Renal pelvis (tissue), 4 donors: ENCODE measurements around the gene MFSD8. TPM values are rescaled to one million over a fixed set of nuclear protein-coding genes. Genes with fewer than 3 reads are reported as not detected.
"Not testable (repeated sequence)": the region's sequence is repeated elsewhere in the genome, so short reads cannot be mapped to it uniquely, and the experiment has no call there.

Source experiments
- DNase-seq: peaks from one replicate; pipeline ENCODE4 v3.0.0-alpha.2; 2013
- polyA plus RNA-seq, 3 donors: library from polyadenylated mRNA; unstranded; fragments of 120-200 nt; gene quantifications; one replicate each; pipeline ENCODE4 v1.2.1, GENCODE V29; 2013; ENCODE audit not compliant: insufficient read length in 3 of 3

Gene MFSD8
- polyA plus RNA-seq, 3 donors, result 16.0 to 31.5 (median 28.1) TPM

DNA sequence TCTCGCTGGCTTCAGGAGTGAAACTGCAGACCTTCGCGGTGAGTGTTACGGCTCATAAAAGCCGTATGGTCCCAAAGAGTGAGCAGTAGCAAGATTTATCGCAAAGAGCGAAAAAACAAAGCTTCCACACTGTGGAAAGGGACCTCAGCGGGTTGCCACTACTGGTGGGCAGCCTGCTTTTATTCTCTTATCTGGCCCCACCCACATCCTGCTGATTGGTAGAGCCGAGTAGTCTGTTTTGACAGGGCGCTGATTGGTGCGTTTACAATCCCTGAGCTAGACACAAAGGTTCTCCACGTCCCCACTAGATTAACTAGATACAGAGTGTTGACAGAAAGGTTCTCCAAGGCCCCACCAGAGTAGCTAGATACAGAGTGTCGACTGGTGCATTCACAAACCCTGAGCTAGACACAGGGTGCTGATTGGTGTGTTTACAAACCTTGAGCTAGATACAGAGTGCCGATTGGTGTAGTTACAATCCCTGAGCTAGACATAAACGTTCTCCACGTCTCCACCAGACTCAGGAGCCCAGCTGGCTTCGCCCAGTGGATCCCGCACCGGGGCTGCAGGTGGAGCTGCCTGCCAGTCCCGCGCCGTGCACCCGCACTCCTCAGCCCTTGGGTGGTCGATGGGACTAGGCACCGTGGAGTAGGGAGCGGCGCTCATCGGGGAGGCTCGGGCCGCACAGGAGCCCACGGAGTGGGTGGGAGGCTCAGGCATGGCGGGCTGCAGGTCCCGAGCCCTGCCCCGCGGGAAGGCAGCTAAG lies 1.2 kb downstream of the MFSD8 start:
- DNase-seq, result not testable (repeated sequence)

DNA sequence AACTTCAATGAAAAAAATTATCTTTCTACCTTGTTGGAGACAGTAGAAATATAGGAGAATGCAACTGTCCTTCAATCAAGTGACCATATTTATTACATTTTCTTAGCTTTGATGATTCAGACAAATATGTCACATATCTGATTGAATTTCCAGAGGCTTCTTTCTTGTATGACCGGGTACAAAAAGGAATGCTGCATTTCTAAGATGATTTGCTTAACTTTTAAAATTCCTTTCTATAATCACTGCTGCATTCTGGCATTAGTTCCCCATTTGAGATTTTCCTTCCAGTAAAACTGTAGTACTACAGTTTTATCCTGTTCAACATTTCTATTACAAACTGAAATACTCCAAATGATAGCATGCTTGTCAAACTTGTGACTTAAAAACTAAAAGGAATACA lies 5.2 kb downstream of the MFSD8 start:
- no peak for DNase-seq

DNA sequence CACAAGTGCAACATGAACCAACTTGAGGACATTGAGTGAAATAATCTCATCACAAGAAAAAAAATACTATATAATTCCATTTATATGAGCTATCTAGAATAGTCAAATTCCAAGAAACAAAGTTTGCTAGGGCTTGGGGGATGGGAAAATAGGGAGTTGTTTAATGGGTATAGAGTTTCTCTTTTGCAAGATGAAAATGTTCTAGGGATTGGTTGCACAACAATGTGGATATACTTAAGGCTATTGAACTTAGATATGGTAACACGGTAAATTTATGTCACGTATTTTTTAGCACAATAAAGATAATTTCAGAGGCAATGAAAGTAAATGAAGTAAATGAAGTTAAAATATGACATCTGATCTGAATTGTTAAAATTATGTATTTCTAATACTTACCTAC lies 7.9 kb downstream of the MFSD8 start:
- DNase-seq, result no peak

DNA sequence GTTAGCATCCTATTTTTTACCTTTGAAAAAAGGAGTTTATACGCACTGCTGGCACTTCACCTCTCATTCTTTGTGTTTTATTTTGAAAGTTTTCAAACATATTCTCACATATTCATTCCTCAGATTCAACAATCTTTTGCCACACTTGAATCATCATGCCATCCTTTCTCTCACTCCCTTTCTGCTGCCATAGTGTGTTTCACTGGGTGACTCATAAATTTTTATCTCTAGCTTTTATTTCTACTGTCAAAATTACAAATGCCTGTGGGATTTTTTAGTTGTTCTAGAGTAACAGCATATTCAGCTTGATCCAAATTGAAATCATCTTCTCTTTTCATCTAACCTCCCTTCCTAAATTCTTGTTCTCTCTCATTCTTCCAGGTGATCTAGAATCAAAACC lies 28.0 kb downstream of the MFSD8 start:
- DNase-seq, result no peak

DNA sequence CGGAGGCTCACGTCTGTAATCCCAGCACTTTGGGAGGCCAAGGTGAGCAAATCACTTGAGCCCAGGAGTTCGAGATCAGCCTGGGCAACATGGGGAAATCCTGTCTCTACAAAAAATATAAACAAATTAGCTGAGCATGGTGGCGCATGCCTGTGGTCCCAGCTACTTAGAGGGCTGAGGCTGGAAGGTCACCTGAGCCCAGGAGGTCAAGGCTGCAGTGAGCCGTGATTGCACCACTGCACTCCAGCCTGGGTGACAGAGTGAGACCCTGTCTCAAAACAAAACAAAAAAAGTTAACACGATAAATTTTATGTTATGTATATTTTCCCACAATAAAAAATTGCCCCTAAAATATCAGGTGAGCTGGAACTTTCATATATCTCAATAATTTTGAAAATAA lies 33.1 kb downstream of the MFSD8 start:
- not testable (repeated sequence) for DNase-seq

DNA sequence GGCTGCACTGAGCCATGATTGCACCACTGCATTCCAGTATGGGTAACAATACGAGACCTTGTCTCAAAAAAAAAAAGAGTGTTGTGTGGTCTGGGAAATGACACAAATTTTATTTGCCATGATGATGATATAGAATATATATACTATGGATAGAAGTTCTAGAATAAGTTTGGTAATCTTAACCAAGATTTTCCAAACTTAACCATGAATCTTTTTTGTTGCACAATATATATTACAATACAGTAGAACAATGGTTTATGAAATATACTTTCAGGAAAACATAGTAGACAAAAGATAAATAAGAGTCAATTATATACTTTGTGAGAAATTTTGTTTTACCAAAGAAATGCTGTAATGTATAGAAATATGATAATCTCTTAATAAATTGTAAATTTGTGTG lies 34.8 kb downstream of the MFSD8 start:
- DNase-seq, result no peak

DNA sequence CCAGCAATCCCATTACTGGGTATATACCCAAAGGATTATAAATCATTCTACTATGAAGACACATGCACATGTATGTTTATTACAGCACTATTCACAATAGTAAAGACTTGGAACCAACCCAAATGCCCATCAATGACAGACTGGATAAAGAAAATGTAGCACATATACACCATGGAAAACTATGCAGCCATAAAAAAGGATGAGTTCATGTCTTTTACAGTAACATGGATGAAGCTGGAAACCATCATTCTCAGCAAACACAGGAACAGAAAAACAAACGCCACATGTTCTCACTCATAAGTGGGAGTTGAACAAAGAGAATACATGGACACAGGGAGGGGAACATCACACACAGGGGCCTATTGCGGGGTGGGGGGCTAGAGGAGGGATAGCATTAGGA lies 39.3 kb downstream of the MFSD8 start:
- DNase-seq, result not testable (repeated sequence)

DNA sequence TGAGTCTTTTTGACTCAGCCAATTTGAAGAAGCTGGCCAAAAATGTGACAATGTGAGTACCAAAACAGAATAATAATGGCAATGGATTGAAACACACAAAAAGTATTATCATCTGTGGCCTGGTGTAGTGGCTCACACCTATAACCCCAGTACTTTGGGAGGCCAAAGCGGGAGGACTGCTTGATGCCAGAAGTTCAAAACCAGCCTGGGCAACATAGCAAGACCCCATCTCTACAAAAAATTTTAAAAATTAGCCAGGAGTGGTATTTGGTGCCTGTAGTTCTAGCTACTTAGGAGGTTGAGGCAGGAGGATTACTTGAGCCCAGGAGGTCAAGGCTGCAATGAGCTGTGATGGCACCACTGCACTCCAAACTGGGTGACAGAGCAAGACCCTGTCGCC lies 42.7 kb downstream of the MFSD8 start:
- DNase-seq, result no peak

DNA sequence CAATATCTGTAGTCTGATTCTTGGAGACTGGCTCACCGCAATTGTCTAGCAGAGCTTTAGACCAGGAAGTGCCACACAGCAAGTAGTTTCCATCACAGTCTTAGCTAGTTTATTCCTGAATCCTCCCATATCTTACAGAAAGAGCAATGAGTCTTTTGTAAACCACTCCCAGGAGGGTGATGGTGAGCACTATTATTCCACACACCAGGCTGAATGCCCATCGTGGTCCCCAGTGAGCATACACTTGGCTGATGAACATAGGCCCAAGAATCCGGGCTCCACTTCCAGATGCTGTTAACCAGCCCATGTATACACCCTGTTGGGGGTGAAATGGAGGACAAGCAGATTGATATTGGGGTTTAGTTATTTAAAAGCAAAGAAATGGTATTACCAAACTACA lies 44.5 kb downstream of the MFSD8 start:
- no peak for DNase-seq

DNA sequence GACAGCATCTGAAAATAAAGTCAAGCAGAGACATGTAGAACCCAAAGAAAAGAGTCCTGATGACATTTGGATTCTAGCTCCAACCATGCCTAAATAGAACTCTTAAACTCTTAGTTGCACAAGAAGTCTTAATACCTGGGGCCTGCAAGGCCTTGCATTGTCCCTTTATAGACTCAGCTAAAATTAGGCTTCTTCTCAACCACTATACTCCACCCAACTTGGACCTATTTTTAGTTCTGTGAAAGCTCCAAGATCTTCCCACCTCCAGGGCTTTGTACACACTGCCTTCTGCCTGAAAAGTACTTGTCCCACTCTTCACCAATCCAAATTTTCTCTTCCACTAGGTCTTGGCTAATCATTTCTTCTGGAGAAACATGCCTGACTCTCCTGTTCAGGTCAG lies 47.8 kb downstream of the MFSD8 start:
- no peak for DNase-seq

DNA sequence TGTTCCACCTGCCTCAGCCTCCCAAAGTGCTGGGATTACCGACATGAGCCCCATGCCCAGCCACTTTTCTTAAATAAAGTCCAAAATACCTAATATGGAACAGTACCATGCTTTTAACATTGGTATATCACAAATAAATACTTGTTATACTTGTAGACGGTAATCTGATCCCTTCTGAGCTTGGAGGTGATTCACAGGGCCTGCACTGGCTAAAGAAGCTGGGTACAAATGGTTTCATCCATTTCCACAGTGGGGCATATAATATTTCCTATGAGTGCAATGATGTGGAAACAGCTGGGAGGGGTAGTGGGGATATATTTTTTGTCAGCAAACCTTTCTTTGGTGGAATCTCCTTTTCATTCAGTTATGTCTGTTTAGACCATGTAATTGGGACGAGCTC lies 48.5 kb downstream of the MFSD8 start:
- no peak for DNase-seq

DNA sequence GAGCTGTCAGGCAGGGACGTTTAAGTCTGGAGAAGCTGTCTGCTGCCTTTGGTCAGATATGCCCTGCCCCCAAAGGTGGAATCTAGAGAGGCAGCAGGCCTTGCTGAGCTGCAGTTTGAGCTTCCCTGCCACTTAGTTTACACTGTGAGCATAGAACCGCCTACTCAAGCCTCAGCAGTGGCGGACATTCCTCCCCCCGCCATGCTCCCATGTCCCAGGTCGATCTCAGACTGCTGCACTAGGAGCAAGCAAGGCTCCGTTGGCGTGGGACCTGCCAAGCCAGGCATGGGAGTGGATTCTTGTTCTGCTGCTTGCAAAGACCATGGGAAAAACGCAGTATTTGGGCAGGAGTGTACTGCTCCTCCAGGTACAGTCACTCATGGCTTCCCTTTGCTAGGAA lies 59.9 kb downstream of the MFSD8 start:
- DNase-seq, result no peak

DNA sequence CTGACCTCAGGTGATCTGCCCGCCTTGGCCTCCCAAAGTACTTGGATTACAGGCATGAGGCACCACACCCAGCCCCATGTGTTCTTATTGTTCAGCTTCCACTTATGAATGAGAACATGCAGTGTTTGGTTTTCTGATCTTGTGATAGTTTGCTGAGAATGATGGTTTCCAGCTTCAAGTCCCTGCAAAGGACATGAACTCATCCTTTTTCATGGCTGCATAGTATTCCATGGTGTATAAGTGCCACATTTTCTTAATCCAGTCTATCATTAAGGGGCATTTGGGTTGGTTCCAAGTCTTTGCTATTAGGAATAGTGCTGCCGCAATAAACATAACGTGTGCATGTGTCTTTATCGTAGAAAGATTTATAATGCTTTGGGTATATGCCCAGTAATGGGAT lies 65.3 kb downstream of the MFSD8 start:
- not testable (repeated sequence) for DNase-seq

DNA sequence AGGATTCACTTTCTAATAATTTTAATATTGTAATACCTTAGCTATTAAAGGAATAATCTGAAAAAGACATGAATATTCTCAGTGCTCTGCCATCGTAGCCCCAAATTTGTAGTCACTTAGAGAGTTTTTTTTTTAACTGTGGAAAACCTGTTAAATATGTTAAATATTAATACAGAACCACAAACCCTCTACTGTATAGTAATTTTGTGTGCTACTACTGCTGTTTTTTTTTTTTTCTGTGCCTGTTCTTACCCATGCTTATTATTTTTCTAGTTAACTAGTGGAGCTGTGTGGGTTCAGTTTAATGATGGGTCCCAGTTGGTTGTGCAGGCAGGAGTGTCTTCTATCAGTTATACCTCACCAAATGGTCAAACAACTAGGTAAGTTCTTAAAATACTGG lies 68.4 kb downstream of the MFSD8 start:
- no peak for DNase-seq

DNA sequence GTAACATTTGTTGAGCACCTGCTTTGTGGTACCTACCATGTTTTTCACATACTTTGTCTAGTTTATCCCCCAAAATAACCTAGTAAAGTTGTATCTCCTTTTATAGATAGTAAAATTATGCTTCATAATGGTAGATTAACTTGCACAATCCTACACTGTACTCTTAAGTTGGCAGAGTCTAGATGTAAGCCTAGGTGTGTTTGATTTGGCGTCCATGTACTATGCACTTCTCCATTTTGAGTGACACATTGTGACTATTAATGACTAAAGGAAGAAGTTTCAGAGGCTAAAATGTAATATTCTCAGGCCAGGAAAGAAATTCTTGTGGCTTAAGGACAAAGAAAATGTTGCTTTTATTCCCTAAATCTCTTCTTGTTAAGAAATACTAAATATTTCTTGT lies 68.9 kb downstream of the MFSD8 start:
- no peak for DNase-seq

DNA sequence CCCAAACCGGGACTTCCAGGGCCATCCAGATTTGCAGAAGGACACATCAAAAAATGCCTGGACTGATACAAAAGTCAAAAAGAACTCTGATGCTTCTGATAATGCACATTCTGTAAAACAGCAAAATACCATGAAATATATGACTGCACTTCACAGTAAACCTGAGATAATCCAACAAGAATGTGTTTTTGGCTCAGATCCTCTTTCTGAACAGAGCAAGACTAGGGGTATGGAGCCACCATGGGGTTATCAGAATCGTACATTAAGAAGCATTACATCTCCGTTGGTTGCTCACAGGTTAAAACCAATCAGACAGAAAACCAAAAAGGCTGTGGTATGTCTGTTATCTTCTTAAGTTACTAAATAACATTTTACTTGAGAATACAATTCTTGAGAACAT lies 75.1 kb downstream of the MFSD8 start:
- no peak for DNase-seq

DNA sequence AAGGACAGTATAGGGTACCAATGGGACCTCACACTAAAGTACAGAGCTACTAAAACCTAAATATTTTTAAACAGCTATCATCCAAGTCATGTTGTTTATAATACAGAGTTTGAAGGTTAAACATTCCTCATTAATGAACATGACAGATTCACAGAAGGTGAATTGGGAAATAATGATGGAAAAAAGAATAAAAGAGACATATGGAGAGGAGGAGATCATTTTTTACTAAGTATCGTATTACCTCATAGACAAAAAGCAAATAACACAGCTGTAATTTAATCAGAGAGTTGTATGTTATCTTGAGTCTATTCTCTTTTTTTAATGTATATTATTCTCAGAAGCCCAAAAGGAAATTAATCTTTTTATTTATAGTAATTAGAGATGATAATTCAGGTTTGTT lies 76.4 kb downstream of the MFSD8 start:
- DNase-seq, result no peak

DNA sequence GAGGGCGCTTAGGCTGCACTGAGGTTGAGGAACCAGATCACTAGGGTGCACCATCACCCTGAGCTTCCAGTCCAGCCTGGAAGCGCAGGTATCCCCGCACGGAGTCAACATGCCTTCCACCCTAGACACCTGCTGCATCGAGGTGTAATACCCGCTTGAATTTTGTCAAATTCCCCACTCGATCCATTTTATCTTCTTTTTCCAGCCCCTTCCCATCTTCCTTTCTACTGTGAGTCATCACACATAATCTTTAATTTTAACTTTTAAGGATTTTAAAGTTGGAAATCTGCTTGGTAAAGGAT lies 83.5 kb downstream of the MFSD8 start:
- no peak for DNase-seq

DNA sequence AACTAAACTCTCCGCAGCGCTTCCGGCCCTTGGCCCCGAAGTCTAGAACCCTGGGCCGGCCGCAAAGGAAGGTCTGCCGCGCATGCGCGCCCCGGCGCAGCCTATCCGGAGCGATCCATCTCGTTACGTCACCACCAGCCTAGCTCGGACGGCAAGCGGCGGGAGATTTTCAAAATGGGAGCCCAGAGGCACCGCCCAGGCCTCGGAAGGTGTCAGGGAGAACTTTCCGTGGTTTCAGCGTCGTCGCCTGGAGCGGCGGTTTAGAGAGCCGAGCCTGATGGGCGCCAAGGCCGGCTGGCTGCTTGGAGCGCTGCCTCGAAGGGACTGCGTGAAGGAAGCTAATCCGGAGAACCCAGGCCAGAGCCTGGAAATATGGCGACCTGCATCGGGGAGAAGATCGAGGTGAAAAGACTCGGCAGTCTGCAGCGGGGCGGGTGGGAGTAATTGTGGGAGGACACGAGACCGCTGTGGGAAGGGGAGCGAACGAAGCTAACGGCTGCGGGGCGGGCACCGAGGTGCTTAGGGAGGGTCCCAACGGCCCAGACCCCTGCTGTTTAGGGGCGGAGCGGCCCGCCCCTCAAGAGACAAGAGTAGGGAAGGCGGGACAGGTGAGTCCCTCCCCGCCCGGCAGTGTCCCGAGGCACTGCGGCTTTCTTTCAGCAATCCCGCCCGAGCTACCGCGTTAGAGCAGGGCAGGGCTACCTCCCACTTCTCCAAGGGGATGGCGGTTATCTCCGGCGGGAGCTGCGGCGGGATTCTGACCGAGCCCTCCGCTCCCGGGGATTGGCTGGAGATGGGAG lies 84.0 kb downstream of the MFSD8 start, which contains the start of gene PLK4:
Gene PLK4 (plus strand): TSS at position 131 of the 800 bp plus-strand sequence. CDS start 242 bp downstream, at position 373.
- peak; percentile 96 for DNase-seq

DNA sequence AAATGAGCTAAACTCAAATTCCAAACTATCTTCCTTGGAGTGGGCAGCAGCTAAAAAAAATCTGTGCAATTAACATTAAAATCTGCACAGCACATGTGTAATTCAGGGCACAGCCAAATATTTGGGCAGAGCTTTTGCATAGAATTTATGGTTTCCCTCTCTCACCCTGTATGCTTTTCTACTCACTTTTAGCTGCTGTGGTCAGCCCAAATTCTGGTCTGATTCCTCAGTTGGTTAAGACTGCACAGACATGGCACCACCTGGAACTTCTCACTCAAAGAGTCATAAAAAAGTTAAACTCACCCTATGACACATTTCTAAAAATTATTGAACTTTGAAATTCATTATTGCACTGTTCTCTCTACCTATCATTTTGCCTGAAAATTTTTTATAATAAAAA lies 89.2 kb downstream of the MFSD8 start:
- no peak for DNase-seq

DNA sequence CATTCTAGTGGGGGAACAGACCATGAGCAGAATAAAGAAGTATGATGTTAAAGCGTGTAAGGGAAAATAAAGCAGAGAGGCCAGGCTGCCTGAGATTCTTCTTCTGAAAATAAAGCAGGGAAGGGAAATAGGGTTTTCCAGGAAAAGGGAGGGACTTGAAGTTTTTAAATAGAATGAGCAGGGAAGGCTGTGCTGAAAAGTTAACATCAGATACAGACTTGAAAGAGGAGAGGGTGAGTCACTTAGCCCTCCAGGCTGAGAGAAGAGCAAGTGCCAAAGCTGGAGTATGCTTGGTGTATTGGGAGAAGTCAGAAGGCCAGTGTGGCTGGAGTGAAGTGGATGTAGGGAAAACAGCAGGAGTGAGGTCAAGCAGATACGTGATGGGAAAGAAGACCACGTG lies 94.3 kb downstream of the MFSD8 start:
- no peak for DNase-seq

DNA sequence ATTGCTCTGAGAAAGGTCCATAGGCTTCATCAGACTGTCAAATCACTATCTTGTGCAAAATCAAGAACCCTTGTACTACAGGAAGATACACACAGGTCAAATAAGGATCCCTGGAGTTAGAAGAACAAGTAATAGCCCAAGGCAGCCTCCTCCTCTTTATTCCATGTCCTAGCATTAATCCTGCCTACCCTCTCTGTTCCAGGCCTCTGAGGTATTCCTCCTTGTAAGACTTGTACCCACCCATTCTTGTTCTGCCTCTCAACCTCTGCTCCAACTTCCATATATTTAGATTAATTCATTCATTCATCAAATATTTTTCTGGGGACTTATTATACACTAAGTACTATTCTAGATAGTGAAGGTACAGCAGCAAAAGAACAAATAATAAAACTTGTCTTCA lies 94.7 kb downstream of the MFSD8 start:
- no peak for DNase-seq

DNA sequence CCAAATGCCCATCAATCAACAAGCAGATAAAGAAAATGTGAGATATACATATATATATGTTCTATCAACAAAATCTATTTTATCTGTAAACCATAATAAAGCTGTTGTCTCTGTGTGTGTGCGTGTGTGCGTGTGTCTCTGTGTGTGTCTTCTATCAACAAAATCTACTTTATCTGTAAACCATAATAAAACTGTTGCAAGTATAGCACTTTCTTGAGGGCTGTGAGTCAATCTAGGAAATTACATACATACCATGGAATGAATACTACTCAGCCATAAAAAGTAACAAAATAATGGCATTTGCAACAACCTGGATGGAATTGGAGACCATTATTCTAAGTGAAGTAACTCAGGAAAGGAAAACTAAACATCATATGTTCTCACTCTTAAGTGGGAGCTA lies 96.8 kb downstream of the MFSD8 start:
- no peak for DNase-seq
